Testis (tissue), 3 donors: ENCODE measurements around the gene DLGAP3. TPM values are rescaled to one million over a fixed set of nuclear protein-coding genes. Genes with fewer than 3 reads are reported as not detected.

Source experiments
- DNase-seq: peaks from one replicate; pipeline ENCODE4 v3.0.0-alpha.2; 2019
- H3K27ac ChIP-seq, 2 donors: fragments of 200-600 bp; sonication (generic); one replicate each; pipeline ENCODE4 v1.5.1; 2019
- H3K27me3 ChIP-seq: fragments of 200-600 bp; sonication (generic); one replicate; pipeline ENCODE4 v1.5.1; 2019
- H3K36me3 ChIP-seq: fragments of 200-600 bp; sonication (generic); one replicate; pipeline ENCODE4 v1.5.1; 2017; ENCODE audit warnings: low read depth; ENCODE audit errors: missing control alignments
- H3K4me1 ChIP-seq: fragments of 200-600 bp; sonication (generic); one replicate; pipeline ENCODE4 v1.5.1; 2019
- H3K4me3 ChIP-seq, 2 donors: fragments of 200-600 bp; sonication (generic); one replicate each; pipeline ENCODE4 v1.5.1; 2017 to 2019
- H3K9me3 ChIP-seq: fragments of 200-600 bp; sonication (generic); one replicate; pipeline ENCODE4 v1.5.1; 2017
- CTCF ChIP-seq, 3 experiments: fragments of 450-650 bp in 2 of 3; fragments of 200-600 bp in 1 of 3; sonication (generic) in 1 of 3; IDR thresholded peaks; one replicate each; pipeline ENCODE4 v1.5.1; 2016 to 2019; ENCODE audit warnings: antibody characterized with exemption in 3 of 3, mild to moderate bottlenecking in 2 of 3, moderate library complexity in 1 of 3
- POLR2A ChIP-seq: fragments of 450-650 bp; IDR thresholded peaks from one replicate; pipeline ENCODE4 v1.6.1; 2017; ENCODE audit warnings: antibody characterized with exemption, mild to moderate bottlenecking, moderate library complexity
- WGBS, 2 donors: methylation state at CpG; one replicate each; pipeline ENCODE4 v1.1.5; 2018; 5-methylcytosine and 5-hydroxymethylcytosine counted together
- intact Hi-C: fragments of 100-400 bp; cut with DNase I; formaldehyde crosslinking; loops from one replicate; pipeline ENCODE4 v1.15.1; 2023; ENCODE audit warnings: low total_unique reads
- polyA plus RNA-seq: library from polyadenylated mRNA; stranded (reverse); fragments of 350-450 nt; fragmentation: Illumina TruSeq; extraction: RNeasy Lipid Tissue Mini Kit (QIAGEN cat#74804); gene quantifications from one replicate; pipeline ENCODE4 v1.2.3, GENCODE V29; 2014; ENCODE audit warnings: low read depth, low replicate concordance; ENCODE audit not compliant: insufficient read depth
- total RNA-seq, 2 donors: library from RNA; depleted of rRNA; stranded (reverse); fragments of >200 nt; gene quantifications; one replicate each; pipeline ENCODE4 v1.2.3, GENCODE V29; 2016

Gene DLGAP3
- total and polyA plus RNA-seq, 3 donors from 2014 or later, result 10.6 to 22.5 (median 19.8) TPM

- H3K4me3 ChIP-seq, result no peak overlapping the region
- H3K9me3 ChIP-seq, result no peaks in the 10 kb centered on the region
- no peak for DNase-seq
- peaks cover 19% of the 10 kb centered on the region for H3K4me1 ChIP-seq
- no peak for TF ChIP-seq CTCF (IDR thresholded peaks at IDR 0.05)
- TF ChIP-seq POLR2A, result no peak
- WGBS, 2 donors, result 93 to 95% methylated on average over 2 of the region's 2 CpGs
- no peaks in the 10 kb centered on the region for H3K36me3 ChIP-seq
- no peaks in the 10 kb centered on the region for H3K27me3 ChIP-seq
- no peak overlapping the region for H3K27ac ChIP-seq
- intact Hi-C loops, result no loop called here
Observed at GRCh38 chr1:34914958-34915357, 14.5 kb downstream of the DLGAP3 start.

- 89 to 91% methylated on average over 8 of the region's 8 CpGs for WGBS, 2 donors
- Histone ChIP-seq H3K4me1 (peaks cover 6% of the 10 kb centered on the region), H3K9me3 (no peaks in the 10 kb centered on the region), H3K4me3 (no peak overlapping the region), H3K27ac (no peak overlapping the region), H3K27me3 (no peaks in the 10 kb centered on the region), H3K36me3 (no peaks in the 10 kb centered on the region)
- intact Hi-C loops, result no loop called here
- no peak for DNase-seq
- TF ChIP-seq POLR2A, result no peak
- TF ChIP-seq CTCF (IDR thresholded peaks at IDR 0.05), result no peak
Observed at GRCh38 chr1:34911465-34911864, 18.0 kb downstream of the DLGAP3 start.

GRCh38 chr1:34910425-34910824 is 19.0 kb downstream of the DLGAP3 start:
- H3K9me3 ChIP-seq, result no peaks in the 10 kb centered on the region
- H3K27ac ChIP-seq, result no peak overlapping the region
- no peaks in the 10 kb centered on the region for H3K27me3 ChIP-seq
- H3K4me3 ChIP-seq, result no peak overlapping the region
- H3K36me3 ChIP-seq, result no peaks in the 10 kb centered on the region
- no peak for DNase-seq
- H3K4me1 ChIP-seq, result peaks cover 1% of the 10 kb centered on the region
- intact Hi-C loops, result no loop called here
- WGBS, 2 donors, result 78 to 81% methylated on average over 4 of the region's 4 CpGs
- TF ChIP-seq POLR2A (no peak), CTCF (IDR thresholded peaks at IDR 0.05) (no peak)

GRCh38 chr1:34908369-34908768 is 21.1 kb downstream of the DLGAP3 start:
- WGBS, 2 donors, result 55 to 64% methylated on average over 3 of the region's 3 CpGs
- no peak for DNase-seq
- H3K27me3 ChIP-seq, result no peaks in the 10 kb centered on the region
- no peak for TF ChIP-seq CTCF (IDR thresholded peaks at IDR 0.05)
- no peaks in the 10 kb centered on the region for H3K9me3 ChIP-seq
- H3K36me3 ChIP-seq, result no peaks in the 10 kb centered on the region
- H3K4me3 ChIP-seq, result no peak overlapping the region
- intact Hi-C loops, result no loop called here
- H3K4me1 ChIP-seq, result no peaks in the 10 kb centered on the region
- no peak overlapping the region for H3K27ac ChIP-seq

- H3K27ac ChIP-seq, result no peak overlapping the region
- WGBS, 2 donors, result 65 to 69% methylated on average over 5 of the region's 5 CpGs
- H3K36me3 ChIP-seq, result no peaks in the 10 kb centered on the region
- intact Hi-C loops, result no loop called here
- no peaks in the 10 kb centered on the region for H3K27me3 ChIP-seq
- H3K4me1 ChIP-seq, result no peaks in the 10 kb centered on the region
- no peak for DNase-seq
- no peak overlapping the region for H3K4me3 ChIP-seq
- H3K9me3 ChIP-seq, result no peaks in the 10 kb centered on the region
- TF ChIP-seq POLR2A, result no peak
- TF ChIP-seq CTCF (IDR thresholded peaks at IDR 0.05), result no peak
Observed at GRCh38 chr1:34907487-34908090, 21.9 kb downstream of the DLGAP3 start.
